K562 (cell line): ENCODE measurements around the gene CRYBA1. TPM values are rescaled to one million over a fixed set of nuclear protein-coding genes. Genes with fewer than 3 reads are reported as not detected.

ENCODE experiments used
- ARID1B ChIP-seq: fragments of 450-650 bp; IDR thresholded peaks from 2 replicates; pipeline ENCODE4 v1.6.1; 2016; ENCODE audit warnings: antibody characterized with exemption, mild to moderate bottlenecking, inconsistent platforms
- BACH1 ChIP-seq: fragments of 200-800 bp; sonication (Bioruptor generic); IDR thresholded peaks from 2 replicates; pipeline ENCODE4 v1.6.1; 2016; ENCODE audit warnings: missing genetic modification characterization, missing compliant biosample characterization
- CBX3 ChIP-seq, 2 experiments: IDR thresholded peaks; 1 replicate in 1 of 2; 2 replicates in 1 of 2; pipeline ENCODE4 v1.6.1; 2012; ENCODE audit warnings: inconsistent platforms in 2 of 2, low read length in 2 of 2, borderline replicate concordance in 1 of 2, control low read depth in 1 of 2
- CEBPB ChIP-seq: fragments of 450-650 bp; IDR thresholded peaks from 2 replicates; pipeline ENCODE4 v1.6.1; 2016; ENCODE audit warnings: missing genetic modification characterization, missing compliant biosample characterization
- ERF ChIP-seq: fragments of 450-650 bp; formaldehyde crosslinking; IDR thresholded peaks from 2 replicates; pipeline ENCODE4 v1.4.0; 2020; ENCODE audit warnings: mild to moderate bottlenecking, mixed read lengths
- GATAD2A ChIP-seq: fragments of 450-650 bp; IDR thresholded peaks from 2 replicates; pipeline ENCODE4 v1.6.1; 2017
- HDAC2 ChIP-seq: fragments of 450-650 bp; IDR thresholded peaks from 2 replicates; pipeline ENCODE4 v1.6.1; 2016; ENCODE audit warnings: mild to moderate bottlenecking
- HDAC3 ChIP-seq: fragments of 450-650 bp; IDR thresholded peaks from 2 replicates; pipeline ENCODE4 v1.6.1; 2018; ENCODE audit warnings: borderline replicate concordance, mild to moderate bottlenecking, moderate library complexity; ENCODE audit not compliant: partially characterized antibody
- HINFP ChIP-seq: fragments of 450-650 bp; conservative IDR thresholded peaks from 2 replicates; pipeline ENCODE4 v1.6.1; 2016; ENCODE audit warnings: missing genetic modification characterization, low read depth, mild to moderate bottlenecking, control low read depth, missing compliant biosample characterization
- KDM4B ChIP-seq, 2 experiments: fragments of 450-650 bp in 1 of 2; sonication (generic) in 1 of 2; IDR thresholded peaks; 2 replicates each; pipeline ENCODE4 v1.6.1; 2016 to 2017; ENCODE audit warnings: borderline replicate concordance in 2 of 2, antibody characterized with exemption in 1 of 2, low read depth in 1 of 2, mild to moderate bottlenecking in 1 of 2
- KLF10 ChIP-seq: fragments of 250-450 bp; sonication (Bioruptor Pico); IDR thresholded peaks from 2 replicates; pipeline ENCODE4 v1.6.1; 2021; ENCODE audit warnings: matching md5 sums
- KLF13 ChIP-seq: fragments of 450-650 bp; IDR thresholded peaks from 2 replicates; pipeline ENCODE4 v1.6.1; 2016; ENCODE audit warnings: missing genetic modification characterization, low read depth, mild to moderate bottlenecking, missing compliant biosample characterization, moderate library complexity, borderline replicate concordance
- NCOA4 ChIP-seq: fragments of 450-650 bp; IDR thresholded peaks from 2 replicates; pipeline ENCODE4 v1.6.1; 2018; ENCODE audit warnings: mild to moderate bottlenecking; ENCODE audit not compliant: partially characterized antibody
- PHF8 ChIP-seq: fragments of 200-600 bp; sonication (generic); IDR thresholded peaks from 2 replicates; pipeline ENCODE4 v1.6.1; 2012; ENCODE audit warnings: mixed run types, mild to moderate bottlenecking, inconsistent platforms, low read length, moderate library complexity, borderline replicate concordance
- RBM14 ChIP-seq: fragments of 200-400 bp; formaldehyde crosslinking; IDR thresholded peaks from 2 replicates; pipeline ENCODE4 v1.6.1; 2018; ENCODE audit warnings: low read depth, mild to moderate bottlenecking, low read length, moderate library complexity, borderline replicate concordance; ENCODE audit not compliant: insufficient read depth
- SETDB1 ChIP-seq: IDR thresholded peaks from one replicate; pipeline ENCODE4 v1.6.1; 2012; ENCODE audit warnings: low read length, control low read depth, inconsistent platforms
- SMARCC2 ChIP-seq: fragments of 450-650 bp; IDR thresholded peaks from 2 replicates; pipeline ENCODE4 v1.6.1; 2017; ENCODE audit warnings: antibody characterized with exemption, moderate library complexity, mild to moderate bottlenecking, low read depth
- SP1 ChIP-seq: sonication (generic); formaldehyde crosslinking; IDR thresholded peaks from 2 replicates; pipeline ENCODE4 v1.8.1; 2022; ENCODE audit warnings: mild to moderate bottlenecking, missing genetic modification reagents
- TBL1XR1 ChIP-seq, 2 experiments: IDR thresholded peaks; 2 replicates each; pipeline ENCODE4 v1.6.1; 2012; ENCODE audit warnings: improper control_type of control experiment in 2 of 2, low read length in 2 of 2, mild to moderate bottlenecking in 1 of 2
- XRCC3 ChIP-seq: fragments of 450-650 bp; IDR thresholded peaks from 2 replicates; pipeline ENCODE4 v1.6.1; 2017; ENCODE audit warnings: mild to moderate bottlenecking, moderate library complexity
- XRCC5 ChIP-seq: fragments of 200-400 bp; formaldehyde crosslinking; IDR thresholded peaks from 2 replicates; pipeline ENCODE4 v1.6.1; 2017; ENCODE audit warnings: low read depth, mild to moderate bottlenecking, low read length
- ZEB2 ChIP-seq: fragments of 450-650 bp; IDR thresholded peaks from 2 replicates; pipeline ENCODE4 v1.6.1; 2016
- ZFP30 ChIP-seq: fragments of 250-450 bp; sonication (Bioruptor Pico); IDR thresholded peaks from 2 replicates; pipeline ENCODE4 v1.8.0; 2022; ENCODE audit warnings: moderate library complexity, mild to moderate bottlenecking, inconsistent platforms, borderline replicate concordance
- ZNF12 ChIP-seq: sonication (generic); formaldehyde crosslinking; IDR thresholded peaks from 2 replicates; pipeline ENCODE4 v1.4.0; 2020; ENCODE audit warnings: mild to moderate bottlenecking, missing genetic modification reagents
- polyA plus RNA-seq, 8 experiments: library from polyadenylated mRNA; depleted of rRNA in 4 of 8; stranded (reverse) in 5 of 8; unstranded in 3 of 8; fragments of >200 nt; fragmentation: Nextera tagmentation in 2 of 8; fragmentation: Illumina TruSeq in 1 of 8; extraction: Ambion mirVana in 2 of 8; extraction: Trizol in 1 of 8; gene quantifications; 2 replicates each; pipeline versions ENCODE4 v1.2.1 to v1.2.3, GENCODE V29; 2011 to 2014; ENCODE audit warnings: inconsistent platforms in 1 of 8, missing spikeins in 1 of 8
- total RNA-seq, 7 experiments: library from RNA; depleted of rRNA in 6 of 7; stranded (reverse); fragments of >200 nt in 6 of 7; fragmentation: Illumina TruSeq in 2 of 7; extraction: Trizol in 2 of 7; gene quantifications; 2 replicates each; pipeline versions ENCODE4 v1.2.1 to v1.2.3, GENCODE V29; 2011 to 2021; ENCODE audit warnings: low replicate concordance in 1 of 7
- TF ChIP-seq, protein P1 (sequence below): fragments of 450-650 bp; formaldehyde crosslinking; IDR thresholded peaks from 2 replicates; pipeline ENCODE4 v1.4.0; 2022; ENCODE audit warnings: missing genetic modification characterization
- TF ChIP-seq, protein P2 (sequence below): fragments of 450-650 bp; IDR thresholded peaks from 2 replicates; pipeline ENCODE4 v1.6.1; 2018; ENCODE audit warnings: mild to moderate bottlenecking, low read depth; ENCODE audit not compliant: partially characterized antibody

Gene CRYBA1
- total and polyA plus RNA-seq, 9 of the 15 experiments (the other 6 are each of a cell fraction or from before 2014, with no cell fraction given) = not detected

DNA sequence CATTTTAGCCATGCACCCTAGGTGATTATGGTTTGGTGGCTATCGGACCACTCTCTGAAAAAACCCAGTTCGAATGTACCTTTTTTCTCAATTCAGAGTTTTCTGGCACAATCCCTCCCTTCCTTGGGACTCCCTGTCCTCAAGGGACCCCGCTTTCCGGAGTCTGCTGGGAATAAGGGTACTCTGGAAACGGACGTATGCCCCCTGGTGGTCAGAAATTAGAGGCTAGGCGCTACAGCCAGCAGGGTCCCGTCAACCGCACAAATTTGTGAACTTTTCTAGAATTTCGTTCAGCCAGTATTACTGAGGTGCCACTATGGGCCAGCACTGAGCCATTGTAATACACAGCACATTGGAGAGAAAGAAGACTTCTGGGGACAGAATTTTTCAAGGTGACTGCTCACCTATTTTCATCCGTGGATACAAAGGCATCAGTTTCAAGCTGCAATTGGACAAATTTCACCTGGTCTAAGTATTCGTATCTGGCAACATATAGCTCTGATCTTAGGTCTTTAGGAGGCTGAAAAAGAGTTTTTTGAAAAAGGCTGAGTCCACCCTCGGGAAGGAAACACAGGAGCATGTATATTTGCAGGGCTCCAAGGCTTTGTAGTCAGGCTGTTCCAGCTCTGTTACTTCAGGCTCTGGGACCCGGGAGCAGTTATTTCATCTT, 27.1 kb upstream of the CRYBA1 start (continued):
- TF ChIP-seq RBM14 = no peak
- 0 out of 3 replicates have a peak, but pooled peaks of 1 of the 2 experiments have one; percentile 57 for TF ChIP-seq CBX3 (IDR thresholded peaks at IDR 0.05; ENCODE audit: borderline replicate concordance in 1 of 2, low read length in 2 of 2)
- TF ChIP-seq NCOA4 = no peak
- no peak for TF ChIP-seq GATAD2A
- TF ChIP-seq, protein P1, sequence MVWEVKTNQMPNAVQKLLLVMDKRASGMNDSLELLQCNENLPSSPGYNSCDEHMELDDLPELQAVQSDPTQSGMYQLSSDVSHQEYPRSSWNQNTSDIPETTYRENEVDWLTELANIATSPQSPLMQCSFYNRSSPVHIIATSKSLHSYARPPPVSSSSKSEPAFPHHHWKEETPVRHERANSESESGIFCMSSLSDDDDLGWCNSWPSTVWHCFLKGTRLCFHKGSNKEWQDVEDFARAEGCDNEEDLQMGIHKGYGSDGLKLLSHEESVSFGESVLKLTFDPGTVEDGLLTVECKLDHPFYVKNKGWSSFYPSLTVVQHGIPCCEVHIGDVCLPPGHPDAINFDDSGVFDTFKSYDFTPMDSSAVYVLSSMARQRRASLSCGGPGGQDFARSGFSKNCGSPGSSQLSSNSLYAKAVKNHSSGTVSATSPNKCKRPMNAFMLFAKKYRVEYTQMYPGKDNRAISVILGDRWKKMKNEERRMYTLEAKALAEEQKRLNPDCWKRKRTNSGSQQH (CRISPR knock-in tag) = no peak
- TF ChIP-seq SETDB1 = no peak
- peak in 1 of 2 experiments; percentile 56; a peak in 1 of 4 replicates for TF ChIP-seq TBL1XR1 (IDR thresholded peaks at IDR 0.05; ENCODE audit: low read length in 2 of 2)
- no peak for TF ChIP-seq HDAC3
- no peak for TF ChIP-seq HDAC2
- TF ChIP-seq SP1 (CRISPR knock-in tag) = no peak
- TF ChIP-seq XRCC5 = peak; percentile 80
- no peak for TF ChIP-seq ERF (CRISPR knock-in tag)
- no peak for TF ChIP-seq PHF8
- TF ChIP-seq, protein P2, sequence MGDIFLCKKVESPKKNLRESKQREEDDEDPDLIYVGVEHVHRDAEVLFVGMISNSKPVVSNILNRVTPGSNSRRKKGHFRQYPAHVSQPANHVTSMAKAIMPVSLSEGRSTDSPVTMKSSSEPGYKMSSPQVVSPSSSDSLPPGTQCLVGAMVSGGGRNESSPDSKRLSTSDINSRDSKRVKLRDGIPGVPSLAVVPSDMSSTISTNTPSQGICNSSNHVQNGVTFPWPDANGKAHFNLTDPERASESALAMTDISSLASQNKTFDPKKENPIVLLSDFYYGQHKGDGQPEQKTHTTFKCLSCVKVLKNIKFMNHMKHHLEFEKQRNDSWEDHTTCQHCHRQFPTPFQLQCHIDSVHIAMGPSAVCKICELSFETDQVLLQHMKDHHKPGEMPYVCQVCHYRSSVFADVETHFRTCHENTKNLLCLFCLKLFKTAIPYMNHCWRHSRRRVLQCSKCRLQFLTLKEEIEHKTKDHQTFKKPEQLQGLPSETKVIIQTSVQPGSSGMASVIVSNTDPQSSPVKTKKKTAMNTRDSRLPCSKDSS = no peak
- no peak for TF ChIP-seq ZFP30 (CRISPR knock-in tag)
- no peak for TF ChIP-seq SMARCC2
- TF ChIP-seq ARID1B = no peak
- TF ChIP-seq ZNF12 (CRISPR knock-in tag) = no peak
- no peak for TF ChIP-seq BACH1 (tag)
- no peak for TF ChIP-seq CEBPB (tag)
- no peak for TF ChIP-seq ZEB2
- no peak for TF ChIP-seq KLF13 (tag)
- TF ChIP-seq KLF10 (CRISPR knock-in tag) = no peak
- no peak for TF ChIP-seq KDM4B (IDR thresholded peaks at IDR 0.05; ENCODE audit: borderline replicate concordance in 2 of 2, low read depth in 1 of 2)
- TF ChIP-seq XRCC3 = no peak
- TF ChIP-seq HINFP = no peak
